Effector CD4-positive, alpha-beta T cell (primary cell): Measurements from ENCODE around the gene IGDCC3.

Experiments
- DNase-seq: peaks from one replicate; pipeline ENCODE4 v3.0.0-alpha.2; 2020

IGDCC3 gene

GRCh38 chr15:65285291-65286068, 92.3 kb downstream of the IGDCC3 start:
- no peak for DNase-seq

GRCh38 chr15:65278480-65278879, 99.3 kb downstream of the IGDCC3 start:
- DNase-seq: no peak
